ENCODE data around the gene ARSB.

GRCh38 chr5:78792345-78793055 is 192.6 kb downstream of the ARSB start:
- TF ChIP-seq CTCF (IDR thresholded peaks at IDR 0.05) (no peak), POLR2A (IDR thresholded peaks at IDR 0.05) (no peak)
